Activated naive CD8-positive, alpha-beta T cell treated with anti-CD3 and anti-CD28 coated beads, Interleukin-2, amount 10 ng/mL, durations not matched to agents 7 days and 5 days (primary cell): Measurements from ENCODE around the gene TIMP3. TPM values are rescaled to one million over a fixed set of nuclear protein-coding genes. Genes with fewer than 3 reads are reported as not detected.

Experiments used
- ATAC-seq: fragments of 150-1000 bp; cut with Tn5 transposase; one replicate; pipeline ENCODE4 v1.10.0; 2021; ENCODE audit warnings: low read depth, moderate library complexity
- POLR2A ChIA-PET: fragments of 350-600 bp; sonication (Branson Sonifier 250); formaldehyde crosslinking; loops from one replicate; lab custom pipeline; 2021; ENCODE audit warnings: antibody characterized with exemption; lab: Charles Lee
- DNase-seq: peaks from one replicate; pipeline ENCODE4 v3.0.0; 2021
- H3K27ac Mint-ChIP-seq: one replicate; pipeline ENCODE4 v1.8.0; 2022; ENCODE audit warnings: mild to moderate bottlenecking, mixed read lengths
- H3K27me3 Mint-ChIP-seq: one replicate; pipeline ENCODE4 v1.8.0; 2022; ENCODE audit warnings: mild to moderate bottlenecking, moderate library complexity, mixed read lengths
- H3K36me3 Mint-ChIP-seq: one replicate; pipeline ENCODE4 v1.8.0; 2021; ENCODE audit warnings: mild to moderate bottlenecking, mixed read lengths
- H3K4me1 Mint-ChIP-seq: one replicate; pipeline ENCODE4 v1.8.0; 2021; ENCODE audit warnings: mixed read lengths
- H3K4me3 Mint-ChIP-seq: one replicate; pipeline ENCODE4 v1.8.0; 2022; ENCODE audit warnings: mild to moderate bottlenecking, moderate library complexity, mixed read lengths
- H3K9me3 Mint-ChIP-seq: one replicate; pipeline ENCODE4 v1.8.0; 2021; ENCODE audit warnings: mixed read lengths
- total RNA-seq, 2 experiments: library from RNA; stranded (reverse); gene quantifications; one replicate each; pipeline ENCODE4 v1.2.3, GENCODE V29; 2021

Gene TIMP3
- total RNA-seq, 2 experiments from 2014 or later: 0.36 to 0.37 TPM

GRCh38 chr22:32836280-32837123, 35.0 kb downstream of the TIMP3 start:
- POLR2A ChIA-PET: no interaction called here
- no peaks in the 10 kb centered on the region for H3K36me3 Mint-ChIP-seq
- no peaks in the 10 kb centered on the region for H3K27me3 Mint-ChIP-seq
- DNase-seq: no peak
- ATAC-seq: no peak
- peaks cover 3% of the 10 kb centered on the region for H3K4me1 Mint-ChIP-seq
- no peak overlapping the region for H3K27ac Mint-ChIP-seq
- H3K9me3 Mint-ChIP-seq: no peaks in the 10 kb centered on the region
- H3K4me3 Mint-ChIP-seq: no peak overlapping the region

DNA sequence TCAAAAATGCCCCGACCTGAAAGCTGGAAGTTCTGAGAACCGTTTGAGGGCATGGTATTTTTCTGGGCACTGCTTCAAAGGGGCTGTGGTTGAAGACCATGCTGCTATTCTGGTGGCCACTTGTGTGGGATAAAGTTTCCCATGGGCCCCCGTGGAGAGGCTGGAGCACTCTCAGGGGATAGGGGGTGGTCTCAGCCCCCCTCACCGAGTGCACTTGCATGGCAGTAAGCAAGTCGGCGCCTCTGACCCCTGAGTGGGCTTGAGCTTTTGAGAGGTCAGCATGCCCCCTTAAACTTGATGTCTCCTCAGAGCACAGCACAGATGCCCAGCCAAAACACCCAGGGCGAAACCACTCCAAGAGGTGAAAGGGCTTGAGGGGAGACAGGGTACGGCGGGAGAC, 35.6 kb downstream of the TIMP3 start:
- H3K4me1 Mint-ChIP-seq: peaks cover under 1% of the 10 kb centered on the region
- ATAC-seq: no peak
- H3K9me3 Mint-ChIP-seq: no peaks in the 10 kb centered on the region
- no peaks in the 10 kb centered on the region for H3K36me3 Mint-ChIP-seq
- H3K4me3 Mint-ChIP-seq: no peak overlapping the region
- H3K27me3 Mint-ChIP-seq: no peaks in the 10 kb centered on the region
- POLR2A ChIA-PET: no interaction called here
- DNase-seq: no peak
- no peak overlapping the region for H3K27ac Mint-ChIP-seq

DNA sequence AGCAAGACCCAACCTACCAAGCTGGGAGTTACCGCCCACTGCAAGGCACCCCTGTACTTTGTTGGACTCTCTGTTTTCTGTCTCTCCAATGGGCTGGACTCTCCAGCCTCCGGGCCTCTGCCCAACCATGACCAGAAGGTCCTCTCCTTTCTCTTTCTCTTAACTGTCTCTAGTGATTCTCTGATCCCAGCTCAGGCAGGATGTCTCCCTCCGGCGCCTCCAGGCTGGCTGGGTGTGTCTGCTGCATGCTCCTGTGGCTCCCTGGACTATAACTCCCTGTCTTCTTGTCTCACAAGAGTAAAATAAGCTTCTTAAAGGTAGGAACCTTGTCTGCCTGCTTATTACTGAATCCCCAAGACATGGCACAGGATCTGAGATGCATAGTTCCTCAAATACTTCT, 36.3 kb downstream of the TIMP3 start:
- H3K9me3 Mint-ChIP-seq: no peaks in the 10 kb centered on the region
- no peaks in the 10 kb centered on the region for H3K36me3 Mint-ChIP-seq
- no peaks in the 10 kb centered on the region for H3K4me1 Mint-ChIP-seq
- no peak overlapping the region for H3K27ac Mint-ChIP-seq
- DNase-seq (no peak), ATAC-seq (no peak)
- H3K27me3 Mint-ChIP-seq: no peaks in the 10 kb centered on the region
- H3K4me3 Mint-ChIP-seq: no peak overlapping the region
- POLR2A ChIA-PET: no interaction called here

DNA sequence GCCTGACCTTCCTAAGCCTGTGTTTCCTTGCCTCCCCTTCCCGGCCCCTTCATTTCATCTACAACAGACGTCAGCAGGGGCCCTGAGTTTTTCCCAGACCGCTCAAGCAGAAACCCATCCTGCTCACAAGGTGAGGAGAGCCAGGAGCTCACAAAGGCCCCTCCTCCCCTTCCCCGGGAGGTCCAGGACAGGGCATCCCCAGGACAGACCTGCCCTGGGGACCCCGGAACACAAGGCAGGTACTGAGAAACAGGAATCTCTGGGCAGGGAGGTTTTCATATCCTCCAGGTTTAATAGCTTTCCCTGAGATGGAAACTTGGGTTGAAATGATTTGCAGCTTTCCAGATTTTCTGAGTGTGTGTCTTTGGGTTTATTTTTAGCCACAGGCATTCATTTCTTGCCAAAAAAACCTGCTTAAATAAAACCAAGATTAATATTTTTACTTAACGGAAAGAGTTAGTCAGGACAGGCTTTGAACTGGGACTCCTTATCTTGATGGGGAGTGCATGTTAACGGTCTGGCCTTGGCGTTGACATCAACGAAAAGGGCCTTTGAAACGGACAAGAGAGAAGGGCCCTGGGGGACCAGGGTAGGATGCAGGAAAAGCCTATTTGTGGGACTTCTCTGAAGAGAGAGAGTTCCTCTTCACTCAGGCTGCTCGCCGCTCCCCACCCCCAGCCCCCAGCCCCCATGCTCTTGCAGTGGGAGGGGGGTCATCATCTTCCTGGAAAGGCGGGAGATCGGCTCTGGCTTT, 38.5 kb downstream of the TIMP3 start:
- ATAC-seq (no peak), DNase-seq (no peak)
- no peaks in the 10 kb centered on the region for H3K27me3 Mint-ChIP-seq
- POLR2A ChIA-PET: no interaction called here
- no peak overlapping the region for H3K4me3 Mint-ChIP-seq
- no peaks in the 10 kb centered on the region for H3K9me3 Mint-ChIP-seq
- no peak overlapping the region for H3K27ac Mint-ChIP-seq
- no peaks in the 10 kb centered on the region for H3K36me3 Mint-ChIP-seq
- H3K4me1 Mint-ChIP-seq: no peaks in the 10 kb centered on the region

- POLR2A ChIA-PET: no interaction called here
- ATAC-seq: no peak
- H3K9me3 Mint-ChIP-seq: no peaks in the 10 kb centered on the region
- DNase-seq: no peak
- no peaks in the 10 kb centered on the region for H3K27me3 Mint-ChIP-seq
- H3K4me3 Mint-ChIP-seq: no peak overlapping the region
- no peak overlapping the region for H3K27ac Mint-ChIP-seq
- no peaks in the 10 kb centered on the region for H3K4me1 Mint-ChIP-seq
- no peaks in the 10 kb centered on the region for H3K36me3 Mint-ChIP-seq
Measured at GRCh38 chr22:32841175-32841574, 39.7 kb downstream of the TIMP3 start.

- Mint-ChIP-seq H3K27me3 (no peaks in the 10 kb centered on the region), H3K9me3 (no peaks in the 10 kb centered on the region), H3K4me3 (no peak overlapping the region), H3K27ac (no peak overlapping the region), H3K36me3 (no peaks in the 10 kb centered on the region), H3K4me1 (no peaks in the 10 kb centered on the region)
- no peak for DNase-seq
- no peak for ATAC-seq
- POLR2A ChIA-PET: no interaction called here
Measured at GRCh38 chr22:32842486-32842885, 41.0 kb downstream of the TIMP3 start.

DNA sequence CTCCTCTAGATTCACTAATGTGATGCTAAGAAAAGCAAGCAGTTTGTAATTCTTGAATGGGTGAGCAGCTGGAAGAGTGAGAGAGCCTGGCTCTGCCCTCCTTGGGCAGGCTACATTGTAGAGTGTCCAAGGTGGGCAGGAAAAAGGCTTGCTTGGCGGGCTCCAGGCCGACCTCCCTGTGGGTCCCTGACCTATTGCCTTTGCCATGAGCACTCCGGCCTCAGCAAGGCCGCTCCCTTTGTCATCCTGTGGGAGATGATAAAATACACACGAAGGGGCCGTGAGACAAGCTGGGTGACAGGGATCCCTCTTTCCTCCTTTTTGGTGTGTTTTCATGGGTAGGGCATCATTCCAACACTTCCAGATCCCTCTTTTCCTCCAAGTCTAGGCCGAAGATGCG, 41.8 kb downstream of the TIMP3 start:
- H3K27me3 Mint-ChIP-seq: no peaks in the 10 kb centered on the region
- DNase-seq (no peak), ATAC-seq (no peak)
- H3K4me3 Mint-ChIP-seq: no peak overlapping the region
- H3K36me3 Mint-ChIP-seq: no peaks in the 10 kb centered on the region
- no peaks in the 10 kb centered on the region for H3K9me3 Mint-ChIP-seq
- peaks cover 5% of the 10 kb centered on the region for H3K4me1 Mint-ChIP-seq
- no peak overlapping the region for H3K27ac Mint-ChIP-seq
- POLR2A ChIA-PET: no interaction called here

- ATAC-seq: no peak
- Mint-ChIP-seq H3K4me3 (no peak overlapping the region), H3K27me3 (no peaks in the 10 kb centered on the region), H3K36me3 (no peaks in the 10 kb centered on the region), H3K4me1 (peaks cover 5% of the 10 kb centered on the region), H3K9me3 (no peaks in the 10 kb centered on the region), H3K27ac (no peak overlapping the region)
- no peak for DNase-seq
- POLR2A ChIA-PET: no interaction called here
Measured at GRCh38 chr22:32844251-32844650, 42.7 kb downstream of the TIMP3 start.

DNA sequence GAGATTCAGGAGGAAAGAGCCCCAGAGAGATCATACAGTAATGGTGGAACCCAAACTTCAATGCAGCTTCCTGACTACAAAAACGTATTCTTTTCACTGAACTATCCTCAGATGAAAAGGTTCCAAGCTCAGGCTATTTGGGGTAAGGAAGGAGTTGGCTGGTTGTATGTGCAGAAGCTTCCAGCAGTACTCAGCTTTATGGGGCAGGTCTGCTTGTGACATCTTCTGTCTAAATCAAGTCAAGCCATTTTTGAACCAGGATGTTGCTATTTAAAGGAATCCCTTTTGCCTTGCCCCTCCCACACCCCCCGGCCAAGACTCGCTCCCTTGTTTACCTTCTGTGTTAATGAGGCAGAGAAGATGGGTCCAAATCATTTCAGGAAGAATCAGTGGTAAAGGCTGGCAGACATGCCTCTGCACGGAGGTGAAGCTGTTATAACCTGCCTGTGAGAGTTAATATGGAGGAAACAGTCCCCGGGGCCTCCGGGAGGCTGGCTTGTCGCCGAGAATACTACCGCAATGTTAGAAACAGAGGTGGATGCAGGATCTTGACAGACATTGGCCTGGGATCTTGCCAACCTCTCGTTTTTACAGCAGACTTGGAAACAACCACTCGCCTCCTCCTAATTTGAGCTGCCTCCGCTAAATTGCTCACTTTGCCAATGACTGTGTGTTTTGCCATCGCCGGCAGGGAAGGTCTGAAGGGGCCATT, 45.4 kb downstream of the TIMP3 start:
- no peaks in the 10 kb centered on the region for H3K9me3 Mint-ChIP-seq
- ATAC-seq (no peak), DNase-seq (no peak)
- POLR2A ChIA-PET: no interaction called here
- no peak overlapping the region for H3K27ac Mint-ChIP-seq
- H3K27me3 Mint-ChIP-seq: no peaks in the 10 kb centered on the region
- H3K4me1 Mint-ChIP-seq: peaks cover 5% of the 10 kb centered on the region
- H3K36me3 Mint-ChIP-seq: no peaks in the 10 kb centered on the region
- no peak overlapping the region for H3K4me3 Mint-ChIP-seq

GRCh38 chr22:32848226-32848625, 46.7 kb downstream of the TIMP3 start:
- no peak overlapping the region for H3K4me3 Mint-ChIP-seq
- no peaks in the 10 kb centered on the region for H3K9me3 Mint-ChIP-seq
- POLR2A ChIA-PET: no interaction called here
- no peak for DNase-seq
- no peak overlapping the region for H3K27ac Mint-ChIP-seq
- ATAC-seq: no peak
- no peaks in the 10 kb centered on the region for H3K36me3 Mint-ChIP-seq
- peaks cover 5% of the 10 kb centered on the region for H3K4me1 Mint-ChIP-seq
- no peaks in the 10 kb centered on the region for H3K27me3 Mint-ChIP-seq

GRCh38 chr22:32849501-32849900, 48.0 kb downstream of the TIMP3 start:
- no peak for DNase-seq
- H3K27ac Mint-ChIP-seq: no peak overlapping the region
- POLR2A ChIA-PET: no interaction called here
- H3K9me3 Mint-ChIP-seq: no peaks in the 10 kb centered on the region
- no peaks in the 10 kb centered on the region for H3K36me3 Mint-ChIP-seq
- peaks cover 5% of the 10 kb centered on the region for H3K4me1 Mint-ChIP-seq
- no peaks in the 10 kb centered on the region for H3K27me3 Mint-ChIP-seq
- no peak for ATAC-seq
- no peak overlapping the region for H3K4me3 Mint-ChIP-seq

DNA sequence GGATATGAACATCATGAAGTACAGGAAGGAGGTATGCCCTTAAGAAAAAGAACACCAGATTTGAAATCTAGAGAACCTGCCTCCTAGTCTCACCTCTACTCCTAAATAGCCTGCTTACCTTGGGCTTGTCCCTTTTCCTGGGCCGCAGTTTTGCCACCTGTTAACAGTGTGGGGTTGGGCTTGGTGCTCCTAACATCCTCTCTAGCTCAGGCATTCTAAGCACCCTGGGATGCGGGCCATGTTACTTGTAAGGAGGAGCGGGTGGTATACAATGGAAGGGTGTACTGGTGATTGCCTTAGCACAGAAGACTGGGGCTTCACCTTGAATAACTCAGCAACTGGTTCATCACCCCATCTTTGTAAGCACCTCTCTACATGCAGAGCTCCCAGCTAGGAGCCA, 48.7 kb downstream of the TIMP3 start:
- POLR2A ChIA-PET: no interaction called here
- no peak for ATAC-seq
- H3K36me3 Mint-ChIP-seq: no peaks in the 10 kb centered on the region

DNA sequence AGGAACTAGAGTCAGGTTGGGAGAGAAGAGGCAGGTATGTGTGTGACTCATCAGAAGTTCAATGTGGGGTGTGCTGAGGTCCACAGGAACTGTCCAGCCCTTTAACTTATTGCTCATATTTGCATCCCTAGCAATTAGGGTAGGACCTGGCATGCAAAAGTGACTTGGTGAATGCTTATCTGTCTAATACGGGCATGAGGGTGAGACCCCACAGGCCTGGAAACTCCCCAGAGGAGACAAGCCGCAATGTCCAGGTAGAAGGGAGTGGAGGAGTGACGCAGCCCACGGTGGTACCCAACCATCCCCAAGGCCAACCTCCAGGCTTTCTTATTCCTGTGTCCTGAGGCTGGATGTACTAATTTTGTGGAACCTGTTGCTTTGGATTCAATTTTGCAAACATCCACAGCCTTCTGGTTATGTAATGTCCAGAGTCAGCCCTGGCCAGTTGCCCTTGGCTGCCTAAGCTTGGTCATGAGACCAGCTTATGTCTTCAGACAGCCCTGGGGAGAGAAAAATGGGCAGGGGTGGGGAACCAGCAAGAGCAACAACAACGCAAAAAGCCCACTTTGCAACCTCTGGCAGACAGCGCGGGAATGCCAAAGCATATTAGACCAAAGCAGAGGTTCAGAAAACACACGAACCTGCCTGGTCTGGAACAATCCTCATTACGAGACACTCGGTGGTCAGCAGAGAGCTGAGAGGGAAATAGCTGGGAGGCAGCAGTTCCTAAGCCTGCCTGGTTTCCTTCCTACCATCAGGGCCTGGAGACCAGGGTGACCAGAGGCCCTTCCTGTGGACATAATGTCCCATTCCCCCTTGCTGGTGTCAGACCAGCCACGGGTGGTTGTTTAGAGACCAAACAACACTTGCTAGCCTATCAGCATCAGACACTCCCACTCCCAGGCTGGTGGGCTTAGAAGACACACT, 49.3 kb downstream of the TIMP3 start:
- POLR2A ChIA-PET: no interaction called here
- ATAC-seq (no peak), DNase-seq (no peak)

More for the DNA sequence above, 48.7 kb downstream of the TIMP3 start:
- no peak for DNase-seq
- H3K9me3 Mint-ChIP-seq: no peaks in the 10 kb centered on the region
- H3K27me3 Mint-ChIP-seq: no peaks in the 10 kb centered on the region
- peaks cover 5% of the 10 kb centered on the region for H3K4me1 Mint-ChIP-seq
- H3K27ac Mint-ChIP-seq: no peak overlapping the region
- no peak overlapping the region for H3K4me3 Mint-ChIP-seq

More for the DNA sequence above, 49.3 kb downstream of the TIMP3 start:
- H3K27ac Mint-ChIP-seq: no peak overlapping the region
- no peak overlapping the region for H3K4me3 Mint-ChIP-seq
- peaks cover 5% of the 10 kb centered on the region for H3K4me1 Mint-ChIP-seq
- no peaks in the 10 kb centered on the region for H3K36me3 Mint-ChIP-seq
- no peaks in the 10 kb centered on the region for H3K27me3 Mint-ChIP-seq
- H3K9me3 Mint-ChIP-seq: no peaks in the 10 kb centered on the region
